ENCODE measurements around the gene ERO1B.

GRCh38 chr1:236193184-236193583 lies 88.6 kb downstream of the ERO1B start:
- TF ChIP-seq CTCF (conservative IDR thresholded peaks at IDR 0.05), result no peak
- no peak for TF ChIP-seq EZH2 (IDR thresholded peaks at IDR 0.05; ENCODE audit: low read depth)
